ENCODE measurements around the gene STPG4.

The STPG4 gene

DNA sequence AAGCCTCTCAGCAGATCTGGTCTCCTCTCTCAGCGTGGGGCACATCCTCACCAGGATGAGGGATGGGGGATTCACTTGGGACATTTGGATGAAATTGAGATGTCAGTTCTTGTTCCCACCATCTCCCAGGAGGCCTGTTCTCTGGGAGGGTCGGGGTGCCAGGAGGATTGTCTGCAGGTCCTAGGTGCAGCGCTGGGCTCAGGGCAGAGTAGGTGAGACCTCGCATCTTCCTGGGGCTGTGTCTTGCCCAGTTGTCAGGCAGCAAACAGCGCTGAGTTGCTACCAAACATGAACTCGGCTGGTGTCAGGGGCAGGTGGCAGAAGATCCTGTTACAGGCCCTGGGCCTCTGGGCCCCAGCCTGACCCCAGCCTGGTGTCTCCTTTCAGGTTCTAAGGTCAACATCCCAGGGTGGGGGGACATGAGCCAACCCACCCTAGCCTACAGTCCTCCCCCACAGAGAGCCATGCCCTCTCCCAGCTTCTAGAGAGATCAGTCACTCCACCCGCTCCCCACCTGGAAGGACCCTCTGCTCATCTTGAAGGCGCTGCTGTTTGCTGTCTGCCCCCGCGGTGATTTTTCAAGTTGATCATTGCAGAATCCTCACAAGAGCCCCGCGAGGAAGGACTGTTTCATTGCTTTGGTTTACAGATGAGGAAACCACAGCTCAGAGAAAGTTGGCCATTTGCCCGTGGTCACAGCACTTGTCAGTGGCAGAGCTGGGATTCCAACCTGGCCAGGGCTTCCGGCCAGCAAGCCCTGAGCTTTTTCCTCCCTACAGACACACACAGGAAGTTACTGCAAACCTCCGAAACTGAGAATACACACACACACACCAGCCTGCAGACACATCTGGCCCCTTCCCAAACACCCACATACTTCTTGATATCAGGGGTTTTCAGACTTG lies 83.9 kb downstream of the STPG4 start:
- TF ChIP-seq PAX5 (IDR thresholded peaks at IDR 0.05; ENCODE audit: insufficient read depth, low read length, severe bottlenecking) (no peak), SPI1 (IDR thresholded peaks at IDR 0.05; ENCODE audit: low read depth, low read length) (0 out of 2 replicates have a peak, but pooled peaks have one; percentile 29)
- peak; percentile 67 for DNase-seq (ENCODE audit: insufficient read length, low spot score)
- FAIRE-seq, result peak; percentile 95

DNA sequence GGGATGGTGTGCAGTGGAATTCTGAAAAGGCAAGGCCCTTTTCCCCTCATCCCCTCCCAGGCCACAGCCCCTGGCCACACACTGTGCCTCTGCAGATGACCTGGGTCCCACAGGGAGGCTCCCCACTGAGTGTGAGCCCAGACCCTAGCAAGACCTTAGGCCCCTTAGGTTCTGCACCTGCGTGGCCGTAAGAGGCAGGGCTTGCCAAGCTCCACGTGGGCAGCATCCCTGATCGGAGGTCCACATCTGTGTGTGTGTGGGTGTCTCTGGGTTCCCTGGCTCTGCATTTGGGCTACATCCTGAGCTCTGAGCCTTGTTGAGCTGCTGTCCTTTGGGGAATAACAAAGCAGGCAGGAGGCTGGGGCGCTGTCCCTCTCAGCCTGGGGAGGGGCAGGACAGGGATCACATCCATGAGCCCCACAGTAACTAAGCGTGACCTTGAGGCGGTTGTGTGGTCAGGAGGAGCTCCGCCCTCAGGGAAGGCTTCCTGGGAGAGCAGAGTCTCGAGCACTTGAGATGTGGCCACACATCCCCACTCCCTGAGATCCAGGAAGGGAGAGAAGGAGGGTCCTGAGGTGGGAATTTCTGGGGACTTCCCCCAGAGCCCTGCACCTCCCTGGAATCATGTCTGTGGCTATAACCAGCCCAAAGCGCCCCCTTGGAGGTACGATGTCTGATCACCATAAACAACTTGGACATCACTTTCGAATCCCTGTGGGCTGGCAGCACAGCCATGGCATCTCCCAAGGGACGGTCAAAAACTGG lies 84.8 kb downstream of the STPG4 start:
- TF ChIP-seq POU2F2 (IDR thresholded peaks at IDR 0.05; ENCODE audit: low read depth, low read length) (no peak), POLR2AphosphoS5 (IDR thresholded peaks at IDR 0.05; ENCODE audit: low read depth, low read length) (no peak), TAF1 (IDR thresholded peaks at IDR 0.05; ENCODE audit: low read depth, low read length) (no peak), POLR2A (IDR thresholded peaks at IDR 0.05; ENCODE audit: low read depth, low read length) (no peak), PAX5 (IDR thresholded peaks at IDR 0.05; ENCODE audit: insufficient read depth, low read length, severe bottlenecking) (no peak), SPI1 (IDR thresholded peaks at IDR 0.05; ENCODE audit: low read depth, low read length) (no peak)
- DNase-seq (ENCODE audit: insufficient read length, low spot score), result no peak
- peak; percentile 41 for FAIRE-seq

DNA sequence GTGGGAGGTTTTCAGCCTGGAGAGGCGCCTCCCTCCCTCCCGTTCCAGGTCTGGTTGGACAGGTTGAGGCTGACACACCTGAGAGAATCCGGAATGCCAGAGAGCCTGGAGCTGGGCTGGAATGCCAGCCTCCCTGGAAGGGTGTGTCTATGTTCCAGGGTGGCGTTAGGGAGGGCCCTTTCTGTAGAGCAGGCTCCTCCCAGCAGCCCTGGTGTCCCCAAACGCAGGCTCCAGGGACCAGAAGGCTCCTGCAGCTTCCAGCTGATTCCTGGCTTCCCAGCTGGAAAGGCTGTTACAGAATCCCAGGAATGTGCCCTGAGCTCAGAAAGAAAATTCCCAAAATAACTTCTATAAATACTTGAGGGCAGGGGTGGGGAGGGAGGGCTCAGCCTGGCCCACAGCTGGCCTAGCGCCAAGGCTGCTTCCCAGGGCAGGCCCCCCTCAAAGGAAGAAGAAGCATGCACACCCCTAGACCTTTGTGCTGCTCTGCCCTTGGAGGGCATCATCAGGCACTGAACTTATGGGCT lies 85.4 kb downstream of the STPG4 start:
- FAIRE-seq (no peak), DNase-seq (ENCODE audit: insufficient read length, low spot score) (no peak)
- no peak for TF ChIP-seq POLR2AphosphoS5 (IDR thresholded peaks at IDR 0.05; ENCODE audit: low read depth, low read length)
- TF ChIP-seq POU2F2 (IDR thresholded peaks at IDR 0.05; ENCODE audit: low read depth, low read length), result no peak
- no peak for TF ChIP-seq PAX5 (IDR thresholded peaks at IDR 0.05; ENCODE audit: insufficient read depth, low read length, severe bottlenecking)
- TF ChIP-seq SPI1 (IDR thresholded peaks at IDR 0.05; ENCODE audit: low read depth, low read length), result no peak
- TF ChIP-seq POLR2A (IDR thresholded peaks at IDR 0.05; ENCODE audit: low read depth, low read length), result no peak
- no peak for TF ChIP-seq TAF1 (IDR thresholded peaks at IDR 0.05; ENCODE audit: low read depth, low read length)

DNA sequence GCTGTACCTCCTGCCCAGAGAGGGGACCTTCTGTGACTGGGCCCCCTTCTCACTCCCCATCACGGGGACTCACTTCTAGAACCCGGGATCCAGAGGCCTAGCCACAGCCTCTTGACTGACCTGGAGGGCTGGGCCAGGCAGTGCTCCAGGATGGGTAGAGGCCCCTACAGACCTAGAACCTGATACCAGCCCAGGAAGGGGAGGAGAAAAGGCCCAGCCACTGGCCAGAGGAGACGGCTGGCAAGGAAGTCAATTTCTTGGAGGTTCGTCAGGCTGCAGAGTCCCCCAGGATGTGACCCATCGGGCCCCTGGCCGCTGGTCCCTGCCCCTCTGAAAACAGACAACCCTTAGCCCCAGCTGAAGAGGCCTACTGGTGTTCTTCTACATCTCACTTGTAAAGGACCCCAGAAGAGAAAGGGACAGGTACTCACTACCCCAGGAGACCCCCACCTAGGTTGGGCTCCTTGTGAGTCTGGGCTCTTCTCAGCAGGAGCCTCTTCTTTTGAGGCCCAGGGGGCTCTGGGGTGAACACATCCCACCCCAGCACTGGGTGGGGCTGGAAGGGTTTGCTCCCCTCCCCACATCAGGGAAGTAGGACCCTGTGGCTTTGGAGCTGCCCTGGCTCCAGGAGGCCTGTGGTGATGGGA lies 86.0 kb downstream of the STPG4 start:
- FAIRE-seq (no peak), DNase-seq (ENCODE audit: insufficient read length, low spot score) (no peak)
- TF ChIP-seq POU2F2 (IDR thresholded peaks at IDR 0.05; ENCODE audit: low read depth, low read length) (no peak), POLR2AphosphoS5 (IDR thresholded peaks at IDR 0.05; ENCODE audit: low read depth, low read length) (no peak), PAX5 (IDR thresholded peaks at IDR 0.05; ENCODE audit: insufficient read depth, low read length, severe bottlenecking) (no peak)

DNA sequence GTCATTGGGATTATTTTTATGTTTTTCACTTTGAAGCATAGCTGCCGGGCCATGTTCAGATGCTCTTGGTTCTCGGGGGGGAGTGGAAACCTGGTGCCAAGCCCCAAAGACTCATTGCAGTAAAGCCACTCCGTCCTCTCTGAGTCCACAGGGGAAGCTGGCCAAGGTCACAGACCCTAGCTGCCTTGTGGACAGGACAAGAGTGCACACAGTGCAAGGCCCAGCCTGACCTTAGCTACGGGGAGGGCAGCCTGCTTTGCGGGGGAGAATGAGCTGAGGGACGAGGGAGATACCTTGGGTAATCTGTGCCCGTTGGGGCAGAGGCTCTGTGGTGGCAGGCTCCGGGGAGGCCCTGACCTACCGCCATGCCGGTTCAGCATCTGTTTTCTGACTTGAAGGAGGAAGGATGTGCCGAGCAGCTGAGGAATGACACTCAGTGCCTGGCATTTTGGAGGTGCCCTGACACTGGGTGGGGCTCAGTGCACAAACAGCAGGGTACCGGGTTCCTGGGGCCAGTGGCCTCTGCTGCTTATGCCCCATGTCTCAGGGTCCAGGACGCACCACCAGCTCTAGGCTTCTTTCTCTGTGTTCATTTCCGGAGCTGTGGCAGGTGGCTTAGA lies 87.2 kb downstream of the STPG4 start:
- TF ChIP-seq POLR2AphosphoS5 (IDR thresholded peaks at IDR 0.05; ENCODE audit: low read depth, low read length) (no peak), POU2F2 (IDR thresholded peaks at IDR 0.05; ENCODE audit: low read depth, low read length) (no peak), TAF1 (IDR thresholded peaks at IDR 0.05; ENCODE audit: low read depth, low read length) (no peak), PAX5 (IDR thresholded peaks at IDR 0.05; ENCODE audit: insufficient read depth, low read length, severe bottlenecking) (no peak), POLR2A (IDR thresholded peaks at IDR 0.05; ENCODE audit: low read depth, low read length) (no peak), SPI1 (IDR thresholded peaks at IDR 0.05; ENCODE audit: low read depth, low read length) (no peak)
- DNase-seq (ENCODE audit: insufficient read length, low spot score) (no peak), FAIRE-seq (no peak)

DNA sequence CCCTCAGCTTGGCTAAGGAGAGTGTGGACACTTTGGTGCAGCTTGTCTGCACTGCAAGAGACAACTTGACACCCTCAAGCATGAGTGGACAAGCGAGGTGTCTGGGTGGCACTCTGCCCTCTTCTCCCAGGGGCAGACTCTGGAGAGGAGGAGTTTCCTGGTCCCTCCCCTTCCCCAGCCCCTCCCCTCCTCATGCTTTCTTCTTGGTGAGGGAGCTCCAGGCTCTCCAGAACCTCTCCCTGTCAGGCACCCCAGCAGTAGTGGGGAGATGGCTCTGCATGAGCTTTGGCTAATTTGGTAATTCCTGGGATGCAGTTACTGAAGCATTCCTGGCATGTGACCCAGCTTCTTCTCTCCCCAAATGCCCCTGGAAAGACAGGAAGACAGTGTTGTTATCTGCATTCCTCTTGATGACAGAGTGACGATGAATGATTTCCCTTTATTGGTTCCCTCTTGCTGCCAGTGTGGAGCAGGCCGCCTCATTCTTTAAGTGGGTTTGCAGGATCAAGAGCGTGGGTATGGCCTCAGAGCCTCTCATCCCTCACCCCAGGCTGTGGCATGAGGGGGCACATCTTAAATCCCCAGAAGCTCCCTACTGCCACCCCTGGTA lies 89.2 kb downstream of the STPG4 start:
- DNase-seq (ENCODE audit: insufficient read length, low spot score), result no peak

DNA sequence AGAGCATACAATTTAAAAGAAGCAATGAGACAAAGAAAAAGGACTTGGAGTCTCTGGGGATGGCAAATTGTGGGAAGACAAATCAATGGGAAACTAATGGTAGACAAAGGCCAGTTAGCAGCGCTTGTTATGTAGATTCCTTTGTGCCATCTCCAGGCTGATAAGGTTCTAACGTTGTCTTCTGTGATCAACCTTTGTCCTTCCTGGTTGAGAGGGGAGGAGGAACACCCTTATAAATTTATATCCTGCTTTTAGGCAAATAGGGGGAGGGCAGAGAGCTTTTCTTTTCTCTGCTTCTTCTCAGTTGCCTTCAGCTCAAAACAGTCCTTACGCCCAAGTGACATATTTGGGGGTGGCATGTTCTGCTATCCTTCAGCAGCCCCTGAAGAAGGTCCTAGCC lies 89.8 kb downstream of the STPG4 start:
- FAIRE-seq (no peak), DNase-seq (ENCODE audit: insufficient read length, low spot score) (no peak)
- TF ChIP-seq POU2F2 (IDR thresholded peaks at IDR 0.05; ENCODE audit: low read depth, low read length) (no peak), PAX5 (IDR thresholded peaks at IDR 0.05; ENCODE audit: insufficient read depth, low read length, severe bottlenecking) (no peak), SPI1 (IDR thresholded peaks at IDR 0.05; ENCODE audit: low read depth, low read length) (no peak), POLR2A (IDR thresholded peaks at IDR 0.05; ENCODE audit: low read depth, low read length) (no peak), TAF1 (IDR thresholded peaks at IDR 0.05; ENCODE audit: low read depth, low read length) (no peak), POLR2AphosphoS5 (IDR thresholded peaks at IDR 0.05; ENCODE audit: low read depth, low read length) (no peak)

More for the DNA sequence above, 89.2 kb downstream of the STPG4 start:
- no peak for FAIRE-seq
- TF ChIP-seq POU2F2 (IDR thresholded peaks at IDR 0.05; ENCODE audit: low read depth, low read length) (no peak), TAF1 (IDR thresholded peaks at IDR 0.05; ENCODE audit: low read depth, low read length) (no peak), SPI1 (IDR thresholded peaks at IDR 0.05; ENCODE audit: low read depth, low read length) (no peak), POLR2AphosphoS5 (IDR thresholded peaks at IDR 0.05; ENCODE audit: low read depth, low read length) (no peak), PAX5 (IDR thresholded peaks at IDR 0.05; ENCODE audit: insufficient read depth, low read length, severe bottlenecking) (no peak), POLR2A (IDR thresholded peaks at IDR 0.05; ENCODE audit: low read depth, low read length) (no peak)

DNA sequence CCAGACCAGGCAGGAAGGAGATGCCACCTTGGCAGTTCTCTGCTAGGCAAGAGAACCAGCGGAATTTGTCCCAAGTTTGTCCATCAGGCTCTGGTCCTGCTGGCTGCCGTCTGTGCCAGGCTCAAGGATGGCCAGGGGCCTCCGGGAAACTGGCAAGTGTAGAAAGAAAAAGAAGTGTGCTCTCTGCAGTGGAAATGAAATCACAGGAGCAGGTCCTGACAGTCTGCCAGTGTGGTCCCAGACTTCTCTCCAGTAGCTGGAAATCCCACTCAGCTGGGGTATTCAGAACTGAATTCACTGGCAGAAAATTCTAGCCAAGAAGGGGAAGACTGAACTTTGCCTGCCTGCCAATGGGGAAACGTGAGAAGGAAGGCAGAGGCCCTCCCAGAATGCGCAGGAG lies 91.0 kb downstream of the STPG4 start:
- FAIRE-seq, result no peak
- no peak for DNase-seq (ENCODE audit: insufficient read length, low spot score)
- TF ChIP-seq POLR2AphosphoS5 (IDR thresholded peaks at IDR 0.05; ENCODE audit: low read depth, low read length) (no peak), TAF1 (IDR thresholded peaks at IDR 0.05; ENCODE audit: low read depth, low read length) (no peak), POU2F2 (IDR thresholded peaks at IDR 0.05; ENCODE audit: low read depth, low read length) (no peak)

Measured in GM12891 (cell line).